HG03378 (cell line): ENCODE results near the gene MAL.

Experiments used
- ATAC-seq: cut with Tn5 transposase; IDR thresholded peaks from one replicate; pipeline ENCODE4 v1.9.1; 2021; ENCODE audit warnings: mild to moderate bottlenecking, moderate library complexity; ENCODE audit not compliant: unreplicated experiment

MAL gene

DNA sequence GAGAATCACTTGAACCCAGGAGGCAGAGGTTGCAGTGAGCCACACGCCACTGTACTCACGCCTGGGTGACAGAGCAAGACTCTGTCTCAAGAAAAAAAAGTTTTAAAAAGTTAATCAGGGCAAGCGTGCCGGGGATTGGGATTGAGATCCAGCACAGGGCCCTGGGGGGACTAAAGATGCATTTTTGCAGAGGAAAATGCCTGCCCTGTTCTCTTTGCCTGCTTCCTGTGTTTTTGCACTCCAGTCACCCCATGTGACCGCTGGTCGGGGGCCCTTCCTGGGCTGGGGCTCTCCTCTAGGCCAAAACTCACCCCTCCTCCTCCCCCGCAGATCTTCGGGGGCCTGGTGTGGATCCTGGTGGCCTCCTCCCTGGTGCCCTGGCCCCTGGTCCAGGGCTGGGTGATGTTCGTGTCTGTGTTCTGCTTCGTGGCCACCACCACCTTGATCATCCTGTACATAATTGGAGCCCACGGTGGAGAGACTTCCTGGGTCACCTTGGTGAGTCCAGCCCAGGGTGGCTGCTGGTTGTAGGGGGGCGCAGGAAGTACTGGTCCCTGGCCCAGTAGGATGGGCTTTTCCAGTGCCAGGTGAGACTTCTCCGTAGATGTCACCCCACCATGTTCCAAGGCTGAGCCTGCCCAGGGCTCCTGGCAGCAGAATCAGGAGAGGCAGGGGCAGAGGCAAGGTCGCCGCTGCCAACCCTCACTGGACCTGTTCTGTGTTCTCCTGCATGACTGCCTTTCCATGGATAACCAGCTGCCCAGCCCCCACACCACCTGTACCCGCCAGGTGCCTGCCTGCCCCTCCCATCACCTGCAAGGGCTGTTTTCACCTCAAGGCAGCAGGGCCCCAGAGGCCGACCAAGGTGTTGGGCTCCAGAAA is 22.4 kb downstream of the MAL start:
- no peak for ATAC-seq

DNA sequence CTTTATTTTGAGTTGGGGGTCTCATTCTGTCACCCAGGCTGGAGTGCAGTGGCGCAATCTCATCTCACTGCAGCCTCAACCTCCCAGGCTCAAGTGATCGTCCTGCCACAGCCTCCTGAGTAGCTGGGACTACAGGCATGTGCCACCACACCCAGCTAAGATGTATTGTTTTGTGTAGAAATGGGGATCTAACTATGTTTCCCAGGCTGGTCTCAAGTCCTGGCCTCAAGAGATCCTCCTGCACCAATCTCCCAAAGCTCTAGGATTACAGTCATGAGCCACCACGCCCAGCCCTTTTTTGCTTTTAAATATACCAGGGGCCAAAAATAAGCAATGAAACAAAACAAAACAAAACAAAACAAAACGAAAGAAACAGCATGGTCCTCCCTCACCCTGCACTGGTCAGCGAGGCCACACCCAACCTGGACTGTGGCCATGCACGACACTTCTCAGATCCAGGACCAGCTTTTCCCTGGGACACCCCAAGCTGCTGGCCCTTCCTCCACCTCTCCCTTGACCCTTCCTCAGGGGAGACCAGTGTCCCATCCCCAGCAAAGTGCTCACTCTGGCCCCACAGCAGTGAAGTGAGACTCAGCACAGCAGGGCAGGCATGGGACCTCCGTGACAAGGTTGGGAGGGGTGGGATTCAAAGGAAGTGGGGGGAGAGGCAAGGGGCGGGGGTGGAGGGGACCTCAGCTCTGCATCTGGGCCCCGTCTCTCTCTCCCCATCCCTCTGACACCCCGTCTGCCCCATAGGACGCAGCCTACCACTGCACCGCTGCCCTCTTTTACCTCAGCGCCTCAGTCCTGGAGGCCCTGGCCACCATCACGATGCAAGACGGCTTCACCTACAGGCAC is 23.5 kb downstream of the MAL start:
- no peak for ATAC-seq

DNA sequence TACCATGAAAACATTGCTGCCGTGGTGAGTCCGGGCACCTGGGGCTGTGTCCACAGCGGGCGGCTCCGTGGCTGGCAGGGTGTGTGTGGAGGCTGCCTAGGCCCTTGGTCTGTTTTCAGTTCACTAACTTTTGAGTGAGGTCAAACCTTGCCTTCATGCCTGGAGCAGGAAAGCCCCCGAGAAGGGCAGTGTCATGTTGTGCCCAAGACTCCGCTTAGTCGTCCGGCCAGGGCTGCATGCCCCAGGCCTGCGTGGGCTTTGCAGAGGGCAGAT is 24.1 kb downstream of the MAL start:
- no peak for ATAC-seq

DNA sequence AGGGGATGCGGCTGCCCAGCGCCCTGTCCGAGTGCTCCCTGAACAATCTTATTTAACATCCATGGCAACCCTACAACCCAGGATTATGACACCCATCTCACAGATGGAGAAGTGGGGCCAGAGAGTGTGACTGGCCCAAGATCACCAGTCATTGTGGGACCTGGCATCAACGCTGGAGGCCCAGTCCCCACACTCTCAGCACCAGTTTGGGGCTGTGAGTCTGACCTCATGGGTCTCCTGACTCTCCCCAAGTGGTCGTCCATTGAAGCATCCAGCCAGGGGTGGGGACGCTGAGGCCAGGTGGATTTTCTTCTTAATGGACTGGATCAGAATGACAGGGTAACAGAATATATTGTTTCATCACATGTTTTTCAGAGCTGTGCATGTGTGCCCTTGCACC is 24.5 kb downstream of the MAL start:
- no peak for ATAC-seq

DNA sequence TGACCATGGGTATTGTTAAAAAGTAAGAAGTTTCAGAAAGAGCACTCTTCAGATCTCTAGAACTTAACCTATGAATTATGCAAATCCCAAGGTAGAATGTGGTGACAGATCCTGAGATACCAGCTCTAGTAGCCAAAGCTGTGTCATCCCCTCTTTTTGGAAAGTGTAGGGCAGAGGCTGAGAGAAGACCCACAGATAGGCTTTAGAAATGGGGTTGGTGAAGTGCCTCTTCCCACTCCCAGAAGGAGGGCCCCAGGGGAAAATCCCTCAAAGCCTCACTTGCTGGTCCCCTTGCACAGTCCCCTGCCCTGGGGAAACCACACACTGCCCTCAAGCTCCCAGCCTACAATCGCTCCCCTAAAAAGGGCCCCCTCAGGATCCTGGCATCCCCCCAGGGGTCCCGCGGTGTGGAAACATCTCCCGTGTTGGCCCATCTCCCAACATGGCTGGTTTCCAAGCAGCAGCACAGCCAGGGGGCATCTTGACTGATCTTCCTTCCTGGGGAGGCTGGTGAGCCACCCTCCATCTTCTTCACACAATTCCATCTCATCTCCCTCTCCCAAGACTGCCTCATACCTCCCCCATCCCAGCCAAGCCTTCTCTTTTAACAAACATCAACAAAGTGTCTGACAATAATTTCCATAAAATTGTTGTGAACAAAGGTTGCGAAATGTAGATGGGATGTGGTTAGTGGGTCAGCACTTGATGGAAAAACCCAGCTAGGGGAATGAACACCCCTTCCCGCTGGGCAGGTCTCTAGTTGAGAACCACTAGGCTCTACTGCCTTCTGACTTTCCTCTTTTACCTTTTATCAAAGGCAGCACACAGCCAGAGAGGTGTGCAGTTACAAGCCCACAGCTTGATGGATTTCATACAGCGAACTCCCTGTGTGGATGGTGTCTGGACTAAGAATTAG is 25.1 kb downstream of the MAL start:
- ATAC-seq: no peak

DNA sequence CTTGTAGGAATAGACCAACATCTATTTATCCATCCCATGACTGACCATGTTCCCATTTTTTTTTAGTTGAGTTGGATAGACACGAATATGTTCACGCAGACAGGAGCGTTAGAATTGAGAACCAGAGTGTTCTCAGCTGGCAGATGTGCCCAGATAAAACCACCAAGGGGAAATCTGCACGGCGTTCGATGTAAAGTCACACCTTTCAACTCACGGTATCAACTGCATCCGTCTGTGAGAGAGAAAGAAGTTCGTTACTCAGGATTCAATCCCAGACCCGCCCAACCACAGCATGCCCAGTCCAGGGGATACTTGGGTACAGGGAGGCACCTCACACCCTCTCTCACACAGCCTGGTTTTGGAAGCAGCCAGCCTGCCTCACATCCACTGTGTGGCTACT is 26.1 kb downstream of the MAL start:
- ATAC-seq: no peak

DNA sequence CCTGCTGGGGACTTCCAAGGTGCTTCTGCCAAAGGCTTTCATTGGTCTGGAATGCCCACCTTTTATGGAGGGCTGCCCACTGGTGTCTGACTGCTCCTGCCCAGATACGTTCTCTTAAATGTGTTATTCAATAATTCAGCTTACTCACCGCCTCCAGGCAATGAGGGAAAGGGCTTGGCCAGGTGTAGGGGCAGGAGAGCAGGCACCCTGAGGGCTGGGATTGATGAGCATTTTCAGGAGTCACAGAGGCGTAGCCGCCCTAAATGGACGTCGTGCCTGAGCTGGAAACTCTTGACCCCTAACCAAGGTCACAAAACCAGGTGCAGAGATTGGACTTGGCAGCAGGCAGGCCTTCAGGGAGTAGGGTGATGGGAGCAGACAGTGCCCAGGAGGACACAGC is 26.8 kb downstream of the MAL start:
- ATAC-seq: no peak

DNA sequence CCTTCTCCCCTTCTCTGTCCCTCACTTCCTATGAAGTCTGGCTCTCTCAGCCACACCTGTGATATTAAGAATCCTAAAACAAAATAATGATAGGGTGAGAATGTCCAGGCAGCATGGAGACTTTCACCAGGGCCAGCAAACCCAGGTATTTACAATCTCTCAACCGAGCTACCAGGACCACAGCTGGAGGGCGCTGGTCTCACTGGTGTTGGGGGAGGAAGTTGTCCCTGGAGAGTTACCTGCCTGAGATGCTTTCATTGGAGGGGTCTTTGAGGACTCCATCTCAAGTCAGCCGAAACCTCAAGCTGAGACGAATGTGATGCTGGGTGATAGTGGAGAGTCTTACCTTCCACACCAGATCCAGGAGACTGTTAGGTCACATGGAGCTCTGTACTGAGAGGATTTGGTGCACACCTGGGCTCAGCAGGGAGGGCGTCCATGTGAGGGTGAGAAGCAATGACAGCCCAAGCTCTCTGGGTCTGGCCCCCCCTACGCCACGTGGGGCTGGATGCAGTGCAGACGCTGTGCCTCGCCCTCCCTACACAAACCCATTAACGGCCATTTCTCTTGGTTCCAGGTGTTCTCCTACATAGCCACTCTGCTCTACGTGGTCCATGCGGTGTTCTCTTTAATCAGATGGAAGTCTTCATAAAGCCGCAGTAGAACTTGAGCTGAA is 27.4 kb downstream of the MAL start:
- ATAC-seq: no peak

DNA sequence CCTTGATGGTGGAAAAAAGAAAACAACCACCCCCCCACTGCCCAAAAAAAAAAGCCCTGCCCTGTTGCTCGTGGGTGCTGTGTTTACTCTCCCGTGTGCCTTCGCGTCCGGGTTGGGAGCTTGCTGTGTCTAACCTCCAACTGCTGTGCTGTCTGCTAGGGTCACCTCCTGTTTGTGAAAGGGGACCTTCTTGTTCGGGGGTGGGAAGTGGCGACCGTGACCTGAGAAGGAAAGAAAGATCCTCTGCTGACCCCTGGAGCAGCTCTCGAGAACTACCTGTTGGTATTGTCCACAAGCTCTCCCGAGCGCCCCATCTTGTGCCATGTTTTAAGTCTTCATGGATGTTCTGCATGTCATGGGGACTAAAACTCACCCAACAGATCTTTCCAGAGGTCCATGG is 28.0 kb downstream of the MAL start:
- no peak for ATAC-seq

DNA sequence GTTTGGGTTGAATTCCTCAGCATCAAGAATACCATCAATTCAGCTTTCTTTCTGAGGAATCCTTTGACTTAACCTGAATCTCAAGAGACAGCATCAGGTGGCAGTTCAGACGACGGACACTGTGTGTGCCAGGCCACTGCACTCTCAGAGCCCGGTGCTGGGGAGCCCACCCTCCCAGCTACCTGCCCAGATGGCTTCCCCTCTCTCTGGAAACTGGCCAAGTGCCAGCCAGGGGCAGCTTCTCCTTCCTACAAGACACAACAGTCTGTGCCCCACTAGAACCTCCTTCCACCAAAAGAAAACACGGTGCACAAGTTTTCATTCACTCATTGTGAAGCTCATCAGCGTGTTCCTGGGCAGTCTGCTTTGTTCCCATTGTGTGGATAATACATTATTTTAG is 28.5 kb downstream of the MAL start:
- no peak for ATAC-seq

DNA sequence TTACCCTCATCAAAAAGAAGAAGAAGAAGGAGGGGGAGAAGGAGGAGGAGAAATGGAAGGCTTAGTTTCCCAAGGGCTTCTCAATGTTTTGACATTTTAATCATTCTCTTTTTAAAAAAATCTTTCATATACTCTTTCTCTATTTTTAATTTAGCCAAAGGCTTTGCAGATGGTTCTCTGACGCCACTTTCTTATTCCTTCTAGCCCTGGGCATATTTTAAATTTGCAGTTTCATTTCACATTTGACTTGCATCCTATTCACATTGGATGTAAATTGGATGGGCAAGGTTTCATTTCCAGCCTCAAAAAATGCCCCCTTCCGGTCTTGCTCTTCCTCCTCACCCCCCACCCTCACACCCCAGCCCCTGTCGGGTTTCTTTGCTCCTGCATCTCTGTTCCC is 29.8 kb downstream of the MAL start:
- no peak for ATAC-seq

DNA sequence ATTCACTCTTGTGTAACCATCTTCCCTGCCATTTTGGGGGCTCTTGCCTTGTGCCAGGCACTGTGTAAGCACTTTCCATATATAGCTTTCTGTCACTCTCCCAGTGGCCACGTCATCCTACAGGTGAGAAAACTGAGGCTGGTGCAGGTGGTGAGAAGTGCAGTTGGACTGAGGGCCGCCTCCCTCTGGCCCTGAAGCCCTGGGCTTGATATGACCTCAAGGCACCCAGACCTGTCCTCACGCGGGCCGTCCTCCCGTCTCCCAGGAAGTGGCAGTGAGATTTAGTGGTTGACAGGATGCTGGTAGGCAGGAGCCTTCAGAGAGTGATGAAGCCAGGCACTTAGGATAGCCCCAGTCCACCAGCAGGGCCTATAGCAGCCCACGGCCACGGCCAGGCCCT is 30.5 kb downstream of the MAL start:
- ATAC-seq: no peak

DNA sequence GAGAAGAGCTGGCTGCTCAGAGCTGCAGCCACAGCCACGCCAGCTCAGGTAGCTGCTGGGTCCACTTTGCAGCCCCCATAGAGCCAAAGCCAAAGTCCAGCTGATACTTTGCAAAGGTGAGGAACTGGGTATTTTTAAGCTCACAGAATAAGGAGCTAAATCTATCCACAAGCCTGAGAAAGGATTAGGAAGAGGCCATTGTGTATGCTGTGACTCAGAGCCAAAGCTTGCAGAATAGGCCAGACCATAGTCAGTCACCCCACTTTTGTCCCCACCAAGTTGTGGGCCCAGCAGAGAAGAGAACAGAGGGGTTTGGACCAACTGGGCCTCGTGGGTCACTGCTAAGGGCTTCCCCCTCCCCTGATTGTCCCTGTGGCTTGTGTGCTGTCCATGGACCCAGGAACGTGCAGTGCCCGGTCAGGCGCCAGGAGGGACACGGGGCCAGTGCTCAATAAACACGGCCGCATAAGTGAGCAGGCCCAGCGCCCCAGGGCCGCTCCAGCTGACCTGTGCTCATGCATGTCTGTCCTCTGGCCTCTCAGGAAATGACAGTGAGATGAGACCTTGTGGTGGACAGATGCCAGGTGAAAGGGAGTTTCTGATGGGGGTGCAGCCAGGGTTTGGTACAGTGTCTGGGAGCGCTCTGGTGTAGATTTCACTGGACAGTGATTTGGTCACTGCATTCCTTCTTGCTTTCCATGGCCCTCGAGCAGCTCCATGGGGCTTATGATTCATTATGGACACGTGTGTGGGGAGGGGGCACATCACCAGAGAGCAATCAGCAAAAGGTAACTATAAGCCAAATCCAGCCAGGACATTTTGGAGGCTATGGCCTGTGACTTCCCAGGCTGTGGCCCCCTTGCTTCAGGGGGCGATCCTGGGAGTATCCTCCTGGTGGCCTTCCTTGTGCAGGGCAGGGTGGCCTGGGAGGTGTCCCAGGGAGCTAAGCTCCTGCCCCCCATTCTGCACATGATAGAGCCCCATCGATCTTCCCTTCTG is 31.3 kb downstream of the MAL start:
- ATAC-seq: no peak

DNA sequence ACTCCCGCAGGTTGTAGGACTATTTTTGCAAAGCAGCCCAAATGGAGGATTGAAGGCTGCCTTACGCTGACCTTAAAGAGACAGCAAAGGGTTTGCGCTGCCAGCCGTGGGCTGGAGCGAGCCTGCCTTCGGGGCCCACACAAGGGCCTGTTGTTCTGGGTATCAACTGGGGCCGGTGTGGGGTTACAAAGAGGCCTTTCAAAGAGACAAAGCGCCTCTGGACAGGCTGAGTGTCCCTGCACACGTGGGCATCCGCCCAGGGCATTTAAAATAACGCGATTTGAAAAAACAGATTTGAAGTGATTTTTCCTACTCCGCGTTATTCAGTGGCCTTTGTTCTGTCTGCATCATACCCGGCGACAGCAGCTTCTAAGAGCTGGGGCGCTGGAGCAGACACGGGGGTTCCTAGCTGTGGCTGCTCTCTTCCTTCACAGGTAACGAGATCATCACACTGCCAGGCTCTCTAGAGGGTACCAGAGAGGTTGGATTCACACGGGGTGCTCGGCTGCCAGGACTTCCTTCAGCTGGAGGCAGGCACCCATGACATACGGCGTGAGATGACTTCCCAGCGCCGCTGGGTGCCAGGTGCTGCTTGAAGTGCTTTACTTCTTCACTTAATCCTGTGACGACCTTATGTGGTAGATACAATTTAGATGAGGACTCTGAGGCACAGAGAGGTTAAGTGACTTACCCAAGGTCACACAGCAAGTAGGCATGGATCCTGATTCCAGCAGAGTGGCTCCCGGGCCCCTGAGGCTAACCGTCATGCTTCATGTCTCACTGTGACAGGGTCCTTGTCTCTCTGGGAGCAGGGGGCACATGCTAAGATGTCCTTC is 32.2 kb downstream of the MAL start:
- ATAC-seq: no peak

DNA sequence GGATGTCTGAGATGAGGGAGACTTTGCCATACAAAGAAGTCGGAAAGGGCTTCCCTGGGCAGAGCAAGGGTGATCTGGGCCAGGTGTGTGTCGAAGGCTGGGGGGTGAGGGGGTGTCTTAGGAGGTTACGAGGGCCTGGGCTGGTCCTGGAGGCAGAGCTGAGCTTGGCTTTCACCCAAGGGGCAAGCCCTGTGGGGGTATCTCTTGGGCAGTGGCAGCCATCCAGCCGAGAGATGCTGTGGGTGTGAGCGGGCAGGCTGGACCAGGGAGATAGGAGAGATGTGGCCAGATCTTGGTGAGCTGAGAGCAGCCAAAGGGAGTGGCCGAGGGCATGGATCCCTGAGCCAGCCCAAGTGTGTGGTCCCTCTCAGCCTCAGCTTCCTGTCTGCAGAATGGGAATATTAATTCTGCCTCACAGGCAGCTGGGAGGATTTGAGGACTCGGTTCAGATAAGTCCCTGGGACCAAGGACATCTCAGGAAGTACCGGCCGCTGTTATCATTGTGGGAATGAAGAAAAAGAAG is 33.0 kb downstream of the MAL start:
- ATAC-seq: no peak

DNA sequence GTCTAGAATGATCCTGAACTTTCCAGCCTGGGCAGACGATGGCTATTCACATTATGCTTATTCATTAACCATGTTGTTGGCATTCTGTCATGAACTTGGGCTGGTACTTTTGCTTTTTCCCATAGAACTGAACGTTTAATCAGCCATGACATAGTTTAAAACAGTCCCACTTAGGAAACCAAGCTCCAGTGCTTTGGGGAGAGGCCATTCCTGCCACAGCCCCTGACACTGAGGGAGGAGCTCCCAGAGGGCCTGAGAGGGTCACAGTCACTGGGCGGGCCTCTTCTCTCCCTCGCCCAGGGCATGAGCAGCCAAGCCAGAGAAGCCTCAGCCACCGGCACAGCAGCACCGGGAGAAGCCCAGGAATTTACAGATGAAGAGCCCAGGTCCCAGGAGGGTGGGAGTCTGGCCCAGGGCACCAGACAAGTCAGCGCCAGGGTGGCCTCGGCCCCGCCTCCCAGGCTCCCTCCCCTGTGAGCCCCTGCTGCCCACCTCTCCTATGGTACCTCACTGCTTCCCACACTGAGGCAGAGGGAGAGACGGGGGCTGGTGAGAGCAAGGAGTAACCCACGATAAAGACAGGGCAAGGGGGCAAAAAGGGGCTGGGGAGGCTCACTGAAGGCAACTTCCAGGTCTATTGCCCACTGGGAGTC is 33.6 kb downstream of the MAL start:
- no peak for ATAC-seq

DNA sequence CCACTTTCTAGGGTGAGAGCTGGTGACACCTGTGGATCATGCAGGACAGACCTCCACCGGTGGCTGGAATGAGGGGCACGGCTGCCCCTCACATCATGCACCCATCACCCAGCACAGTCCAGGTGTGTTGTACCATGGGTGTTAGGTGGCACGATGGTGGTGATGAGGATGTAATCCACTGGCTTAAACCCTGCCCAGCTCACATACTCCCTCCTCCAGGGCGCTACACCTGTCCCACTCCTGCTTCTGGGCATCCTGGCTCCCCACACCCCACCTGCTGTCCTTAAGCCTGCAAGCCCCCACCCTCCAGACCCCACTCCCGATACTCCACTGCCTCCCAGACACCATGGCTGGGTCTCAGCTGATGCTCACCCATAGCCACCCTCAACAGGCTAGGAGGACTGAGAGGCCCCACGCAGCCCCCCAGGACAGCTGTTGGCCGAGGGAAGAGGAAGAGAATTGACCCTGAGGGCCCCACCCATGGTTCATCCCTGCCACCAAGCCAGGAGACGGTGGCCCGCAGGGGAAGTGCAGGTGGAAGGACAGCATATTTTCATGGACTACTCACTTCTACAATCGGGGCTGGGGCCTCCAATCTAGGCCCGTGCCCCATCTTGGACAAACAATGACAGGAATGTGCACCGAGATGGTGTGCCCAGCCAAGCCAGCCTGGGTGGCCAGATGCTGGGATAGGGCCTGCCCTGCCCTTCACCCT is 34.3 kb downstream of the MAL start:
- no peak for ATAC-seq
